GM19468 (cell line): ENCODE results near the gene CEP192.
"Not testable (repeated sequence)": the region's sequence is repeated elsewhere in the genome, so short reads cannot be mapped to it uniquely, and the experiment has no call there.

ENCODE experiments used
- ATAC-seq: cut with Tn5 transposase; IDR thresholded peaks from one replicate; pipeline ENCODE4 v1.9.1; 2021; ENCODE audit warnings: mild to moderate bottlenecking, moderate library complexity, moderate number of reproducible peaks; ENCODE audit not compliant: unreplicated experiment; ENCODE audit errors: extremely low read depth

CEP192 gene

GRCh38 chr18:12990967-12991820 is at the start of gene CEP192:
CEP192 (plus strand) TSS chr18:12991362; CDS start chr18:12999425, 8,063 bp downstream.
- ATAC-seq = peak; percentile 59

GRCh38 chr18:12943215-12943614 is 47.9 kb upstream of the CEP192 start:
- ATAC-seq = no peak

DNA sequence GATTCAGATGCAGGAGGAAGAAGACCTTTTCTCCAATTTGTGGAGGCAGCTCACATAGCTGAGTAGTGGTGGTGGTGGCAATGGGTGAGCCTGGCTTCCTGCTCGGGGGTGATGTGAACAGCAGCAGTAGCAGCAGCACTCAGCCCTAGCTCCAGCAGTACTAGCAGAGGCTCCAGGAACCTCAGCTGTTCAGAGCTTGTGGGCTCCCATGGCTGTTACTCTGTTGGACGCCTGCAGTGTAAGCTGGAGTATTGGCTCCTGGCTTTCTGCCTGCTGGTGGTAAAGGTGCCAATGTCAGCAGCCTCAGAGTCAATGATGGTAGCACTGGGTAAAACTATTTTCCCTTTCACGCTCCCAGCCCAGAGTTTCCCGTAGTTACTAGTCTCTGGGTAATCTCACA is 46.5 kb upstream of the CEP192 start:
- ATAC-seq = no peak

GRCh38 chr18:12946549-12947284 is 44.4 kb upstream of the CEP192 start:
- no peak for ATAC-seq

GRCh38 chr18:12947285-12948049 is 43.7 kb upstream of the CEP192 start, which contains the start of gene SEH1L:
SEH1L (plus strand) TSS chr18:12948011; CDS start chr18:12948122, 111 bp downstream.
- ATAC-seq = peak; percentile 11

GRCh38 chr18:12948050-12948804 is 42.9 kb upstream of the CEP192 start:
- ATAC-seq = peak; percentile 61

DNA sequence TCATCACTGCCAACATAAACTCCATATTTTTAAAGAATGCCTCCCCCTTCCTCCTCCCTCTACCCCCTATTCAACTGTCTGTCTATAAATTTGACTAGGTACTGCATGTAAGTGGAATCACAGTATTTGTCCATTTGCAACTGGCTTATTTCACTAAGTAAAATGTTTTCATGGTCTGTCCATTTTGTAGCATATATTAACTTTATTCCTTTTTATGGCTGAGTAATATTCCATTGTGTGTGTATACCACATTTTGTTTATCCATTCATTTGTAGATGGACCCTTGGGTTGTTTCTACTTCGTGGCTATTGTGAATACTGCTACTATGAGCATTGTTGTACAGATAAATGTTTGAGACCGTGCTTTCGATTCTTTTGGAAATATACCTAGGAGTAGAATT is 32.7 kb upstream of the CEP192 start:
- ATAC-seq = no peak

DNA sequence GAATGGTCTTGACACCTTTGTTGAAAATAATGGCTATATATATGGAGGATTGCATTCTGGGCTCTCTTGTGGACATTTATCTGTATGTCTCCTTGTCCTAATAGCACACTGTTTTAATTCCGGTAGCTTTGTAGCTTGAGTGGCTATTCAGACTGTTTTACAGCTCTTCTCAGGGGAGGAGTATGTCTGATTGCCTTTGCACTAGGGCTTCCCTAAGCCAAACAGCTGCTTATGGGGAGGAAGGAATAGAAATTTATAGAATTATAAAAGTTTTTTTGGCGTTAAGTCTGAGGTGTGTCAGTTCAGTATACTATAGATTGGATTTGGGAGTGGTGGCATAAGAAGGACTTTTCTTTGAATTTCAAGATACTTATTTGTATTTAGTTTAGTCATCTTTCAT is 30.8 kb upstream of the CEP192 start:
- ATAC-seq = no peak

GRCh38 chr18:12960853-12961397 is 30.2 kb upstream of the CEP192 start:
- no peak for ATAC-seq

- no peak for ATAC-seq
These were observed 28.1 kb upstream of the CEP192 start for GRCh38 chr18:12963069-12963468.

GRCh38 chr18:12968115-12968514 is 23.0 kb upstream of the CEP192 start:
- ATAC-seq = no peak

DNA sequence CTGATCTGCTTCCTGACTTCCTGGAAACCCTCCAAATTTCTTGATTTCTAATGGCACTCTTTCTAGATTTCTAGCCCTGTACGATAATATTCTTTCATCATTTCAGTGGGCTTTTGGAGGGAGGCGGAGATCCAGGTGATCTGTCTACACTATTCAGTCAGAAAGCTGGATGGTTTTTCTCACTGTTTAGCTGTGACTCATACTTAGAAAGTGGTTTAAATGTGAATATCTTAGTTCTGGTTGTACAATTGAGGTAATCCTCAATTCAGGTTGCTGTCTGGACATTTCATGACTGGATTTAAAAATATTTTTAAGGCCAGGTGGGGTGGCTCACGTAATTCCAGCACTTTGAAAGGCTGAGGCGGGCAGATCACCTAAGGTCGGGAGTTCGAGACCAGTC is 22.5 kb upstream of the CEP192 start:
- no peak for ATAC-seq

DNA sequence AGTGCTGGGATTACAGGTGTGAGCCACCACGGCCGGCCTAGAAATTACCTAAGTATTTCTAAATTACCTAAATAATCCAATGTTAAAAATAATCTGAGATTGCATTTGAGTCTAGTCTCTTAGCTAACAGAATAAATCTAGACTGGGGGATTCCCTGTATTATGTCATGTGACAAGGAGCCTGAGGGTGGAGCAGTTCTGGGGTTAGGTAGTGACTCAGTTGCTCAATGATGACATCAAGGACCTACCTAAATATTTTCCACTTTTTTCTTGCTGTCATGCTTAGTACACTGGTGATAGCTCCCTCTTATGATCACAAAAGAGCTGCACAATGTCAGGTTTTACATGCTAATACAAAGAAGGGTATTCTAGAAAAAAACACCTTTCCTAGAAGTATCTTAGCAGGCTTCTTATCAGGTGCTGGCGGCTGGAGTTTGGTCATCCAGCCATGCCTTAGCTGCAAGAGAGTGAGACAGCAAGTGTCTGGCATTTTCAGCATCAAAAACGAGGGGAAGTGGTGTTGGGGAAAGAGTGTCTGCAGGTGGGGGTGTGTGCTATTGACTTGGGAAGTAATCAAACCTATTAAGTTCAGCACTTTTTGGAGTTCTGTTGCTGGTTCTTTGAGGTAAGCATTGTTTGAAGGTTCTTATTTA is 17.5 kb upstream of the CEP192 start:
- no peak for ATAC-seq

- ATAC-seq = no peak
These were observed 15.7 kb upstream of the CEP192 start for GRCh38 chr18:12975488-12975887.

DNA sequence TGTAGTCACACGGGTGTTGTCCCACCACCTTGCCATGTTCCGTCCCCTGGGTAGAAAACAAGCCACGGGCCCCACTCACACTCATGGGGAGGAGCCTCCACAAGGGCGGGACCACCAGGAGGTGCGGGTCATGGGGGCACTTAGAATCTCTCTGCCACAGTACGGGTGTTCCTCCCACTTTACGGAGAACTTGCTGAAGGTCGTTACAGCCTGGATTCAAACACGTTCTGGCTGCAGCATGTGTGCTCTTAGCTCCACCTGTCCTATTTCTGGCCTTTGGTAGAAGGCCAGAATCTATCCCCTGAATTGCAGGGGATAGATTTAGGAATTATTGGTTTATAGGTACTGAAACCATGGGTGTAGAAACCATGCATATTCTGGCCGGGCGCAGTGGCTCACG is 14.9 kb upstream of the CEP192 start:
- no peak for ATAC-seq

- not testable (repeated sequence) for ATAC-seq
These were observed 11.1 kb upstream of the CEP192 start for GRCh38 chr18:12980065-12980464.

DNA sequence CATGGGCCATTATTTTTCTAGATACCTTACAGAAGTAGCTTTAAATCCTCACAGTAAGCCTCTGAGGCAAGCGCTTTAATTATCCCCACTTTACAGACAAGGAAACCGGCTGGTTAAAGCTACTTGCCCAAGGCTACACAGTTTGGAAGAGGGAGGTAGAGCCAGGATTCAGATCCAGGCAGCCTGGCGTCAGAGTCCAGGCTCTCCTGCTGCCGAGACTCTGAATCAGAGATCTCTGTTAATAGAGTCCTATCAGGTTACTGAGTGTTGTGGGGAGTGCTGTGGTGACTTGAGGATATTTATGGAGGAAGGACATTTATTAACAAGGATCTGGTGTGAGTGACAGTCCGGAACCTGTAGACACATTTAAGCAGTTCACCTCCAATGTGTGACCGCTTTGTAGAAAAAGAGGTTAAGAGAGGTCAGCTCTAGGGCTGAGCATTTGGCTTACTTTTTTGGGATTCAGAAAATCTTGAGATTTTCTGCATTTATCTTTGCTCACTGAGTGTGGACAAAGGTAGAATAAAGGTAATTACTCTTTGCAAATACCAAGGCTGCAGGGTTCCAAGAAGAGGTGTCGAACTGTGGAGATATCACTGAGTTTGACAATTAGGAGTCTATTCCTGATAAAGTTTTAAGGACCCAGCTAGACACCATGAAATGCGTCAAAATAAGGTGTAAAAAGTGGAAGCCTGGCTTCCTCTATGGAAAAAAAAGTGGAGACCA is 1.6 kb upstream of the CEP192 start:
- ATAC-seq = no peak

DNA sequence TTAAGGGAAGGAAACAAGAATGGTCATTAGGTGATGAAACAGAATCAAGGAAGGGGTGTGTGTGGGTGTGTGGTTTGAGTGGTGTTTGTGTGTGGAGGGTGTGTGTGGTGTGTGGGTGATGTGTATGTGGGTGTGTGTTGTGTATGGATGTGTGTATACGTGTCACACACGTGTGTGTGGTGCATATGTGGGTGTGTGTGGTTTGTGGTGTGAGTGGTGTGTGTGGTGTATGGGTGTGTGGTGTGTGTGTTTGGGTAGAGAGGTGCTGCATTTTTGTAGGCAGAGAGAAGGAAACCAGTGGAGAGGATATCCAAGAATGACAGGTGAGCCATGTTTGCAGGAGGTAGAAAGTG is 1.1 kb upstream of the CEP192 start:
- no peak for ATAC-seq

- no peak for ATAC-seq
These were observed 558 bp upstream of the CEP192 start for GRCh38 chr18:12990641-12990966.
